Anterior cingulate cortex (tissue), 58 donors: ENCODE measurements around the gene NPIPB8.
A peak's percentile ranks its signal among the peaks of the same experiment; 100 is the strongest.
"Not testable (repeated sequence)": the region's sequence is repeated elsewhere in the genome, so short reads cannot be mapped to it uniquely, and the experiment has no call there.

Experiments used
- DNase-seq, 58 donors: peaks; one replicate each; lab custom pipeline; 2025; lab: John Stamatoyannopoulos, UW

NPIPB8 gene

GRCh38 chr16:28606291-28607115, 31.4 kb upstream of the NPIPB8 start:
- DNase-seq, result no peak

GRCh38 chr16:28607116-28607623, 30.7 kb upstream of the NPIPB8 start:
- DNase-seq, result no peak

DNA sequence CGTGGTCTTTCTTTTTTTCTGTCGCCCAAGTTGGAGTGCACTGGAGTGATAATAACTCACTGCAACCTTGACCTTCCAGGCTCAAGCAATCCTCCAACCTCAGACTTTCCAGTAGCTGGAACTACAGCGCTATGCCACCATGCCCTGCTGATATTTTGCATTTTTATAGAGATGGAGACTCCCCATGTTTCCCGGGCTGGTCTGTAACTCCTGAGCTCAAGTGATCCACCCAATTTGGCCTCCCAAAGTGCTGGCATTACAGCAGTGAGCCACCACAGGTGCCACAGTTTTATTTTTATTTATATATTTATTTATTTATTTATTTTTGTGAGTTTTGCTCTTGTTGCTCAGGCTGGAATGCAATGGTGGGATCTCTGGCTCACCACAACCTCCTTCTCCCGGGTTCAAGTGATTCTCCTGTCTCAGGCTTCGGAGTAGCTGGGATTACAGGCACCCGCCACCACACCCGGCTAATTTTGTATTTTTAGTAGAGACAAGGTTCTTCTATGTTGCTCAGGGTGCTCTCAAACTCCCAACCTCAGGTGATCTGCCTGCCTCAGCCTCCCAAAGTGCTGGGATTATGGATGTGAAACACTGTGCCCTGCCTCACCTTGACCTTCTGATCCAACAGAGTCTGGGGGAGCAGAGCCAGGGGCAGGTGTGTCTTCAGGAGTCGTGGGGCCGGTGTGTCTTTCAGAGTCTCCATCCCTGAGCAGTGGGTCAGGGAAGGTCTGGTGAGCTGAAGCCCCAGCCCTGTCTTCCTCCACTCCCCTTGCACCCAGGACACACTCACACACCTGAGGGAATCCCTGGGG, 30.0 kb upstream of the NPIPB8 start:
- DNase-seq, result not testable (repeated sequence)

GRCh38 chr16:28608496-28608808, 29.4 kb upstream of the NPIPB8 start:
- not testable (repeated sequence) for DNase-seq

DNA sequence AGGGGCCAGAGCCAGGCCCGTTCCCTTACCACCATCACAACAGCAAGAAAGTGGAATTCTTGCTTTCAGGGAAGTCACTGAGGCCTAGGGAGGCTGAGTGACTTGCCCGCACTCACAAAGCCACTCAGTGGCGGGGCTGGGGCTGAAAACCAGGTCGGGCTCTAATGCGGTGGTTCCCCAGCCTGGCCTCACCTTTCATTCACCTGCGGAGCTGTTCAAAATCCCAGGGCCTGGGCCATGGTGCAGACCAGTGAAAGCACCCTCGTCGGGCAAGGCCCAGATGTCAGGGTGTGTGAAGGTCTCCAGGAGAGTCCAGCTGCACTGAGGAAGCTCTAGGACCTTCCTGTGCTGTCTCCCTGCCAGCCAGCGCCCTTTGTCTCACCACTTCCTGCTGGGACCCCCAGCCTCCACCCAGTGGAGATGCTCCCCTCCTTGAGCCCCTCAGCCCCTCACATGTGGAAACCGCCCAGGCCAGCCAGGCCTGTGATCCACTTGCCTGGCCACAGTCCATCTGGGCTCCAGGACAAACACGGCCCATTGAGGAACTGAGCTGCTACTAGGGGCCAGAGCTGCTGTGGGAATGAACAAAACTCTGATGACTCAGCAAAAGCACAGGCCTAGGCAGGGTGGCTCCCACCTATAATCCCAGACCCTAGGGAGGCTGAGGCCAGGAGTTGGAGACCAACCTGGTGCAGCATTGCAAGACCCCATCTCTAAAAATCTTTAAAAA, 28.8 kb upstream of the NPIPB8 start:
- DNase-seq, result peak in 13 of 58 donors; percentile 5 to 47 (median 14)

- peak in 1 of 58 donors; percentile 4 for DNase-seq
Observed at GRCh38 chr16:28609631-28610594, 28.0 kb upstream of the NPIPB8 start, which contains the start of gene SULT1A1. Gene SULT1A1, minus strand, starts transcription at chr16:28610044. Its CDS starts 1,189 bp downstream, at chr16:28608855.

DNA sequence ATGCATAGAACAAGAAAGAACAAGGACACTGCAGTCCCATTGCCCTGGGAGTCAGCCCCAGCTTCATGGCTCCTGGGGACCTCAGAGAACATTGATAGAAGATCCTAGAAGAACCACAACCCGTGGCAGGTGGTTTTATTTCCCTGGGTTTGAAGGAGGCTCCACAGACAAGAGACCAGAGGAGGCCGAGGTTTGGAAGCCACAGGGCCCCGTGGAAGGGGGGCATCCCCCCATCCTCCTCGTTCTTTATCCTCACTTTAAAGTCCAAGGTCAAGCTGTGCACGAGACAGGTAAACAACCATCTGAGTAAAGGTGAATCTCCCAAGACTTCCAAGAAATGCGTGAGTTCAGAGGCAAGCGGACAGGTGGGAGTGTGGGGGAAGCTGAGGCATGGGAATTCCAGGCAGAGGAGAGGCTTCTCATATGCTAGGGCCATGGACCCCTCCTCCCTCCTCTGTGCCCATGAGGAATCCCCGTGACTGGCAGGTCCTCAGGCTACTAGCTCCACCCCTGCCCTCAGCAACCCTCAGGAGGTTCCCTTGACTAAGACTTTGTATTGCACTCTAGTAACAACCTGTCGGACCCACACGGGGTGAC, 27.2 kb upstream of the NPIPB8 start:
- DNase-seq, result no peak

- not testable (repeated sequence) for DNase-seq
Observed at GRCh38 chr16:28612359-28613280, 25.2 kb upstream of the NPIPB8 start.

DNA sequence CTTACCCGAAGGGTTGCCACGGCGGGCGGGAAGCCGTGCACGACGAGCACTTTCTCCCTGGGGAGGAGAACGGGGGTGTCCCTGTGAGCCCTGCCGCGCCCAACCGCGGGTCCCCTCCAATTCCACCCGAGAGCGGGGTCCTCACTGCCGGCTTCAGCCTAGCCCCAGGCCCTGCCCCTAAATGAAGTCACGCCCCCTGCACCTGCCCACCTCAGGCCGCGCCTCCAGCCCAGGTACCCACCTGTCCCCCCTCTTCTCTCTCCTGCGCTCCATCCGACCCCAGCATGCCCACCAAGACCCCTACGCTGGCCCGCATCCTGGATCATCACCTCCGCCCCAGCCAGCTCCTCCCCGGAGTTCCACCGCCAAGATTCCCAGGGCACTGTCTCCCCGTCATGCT, 24.0 kb upstream of the NPIPB8 start:
- DNase-seq, result not testable (repeated sequence)

DNA sequence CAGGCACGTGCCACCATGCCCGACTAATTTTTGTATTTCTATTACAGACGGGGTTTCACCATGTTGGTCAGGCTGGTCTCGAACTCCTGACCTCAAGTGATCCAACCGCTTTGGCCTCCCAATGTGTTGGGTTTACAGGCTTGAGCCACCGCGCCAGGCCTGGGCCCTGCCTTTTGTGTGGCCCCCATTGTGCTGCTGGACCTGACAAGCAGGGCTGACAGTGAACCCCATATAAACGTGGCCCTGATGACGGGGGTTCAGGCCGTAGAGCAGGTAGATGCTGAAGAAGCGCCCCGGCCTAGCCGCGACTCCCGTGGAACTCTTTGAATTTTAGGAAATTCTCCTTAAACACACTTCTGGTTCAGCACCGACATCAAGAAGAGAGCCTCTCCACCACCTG, 23.3 kb upstream of the NPIPB8 start:
- DNase-seq, result not testable (repeated sequence)

- peak in 28 of 58 donors; percentile 2 to 61 (median 31) for DNase-seq
Observed at GRCh38 chr16:28615486-28616223, 22.2 kb upstream of the NPIPB8 start.

GRCh38 chr16:28616224-28616577, 21.7 kb upstream of the NPIPB8 start:
- not testable (repeated sequence) for DNase-seq

- no peak for DNase-seq
Observed at GRCh38 chr16:28616636-28617035, 21.2 kb upstream of the NPIPB8 start.

DNA sequence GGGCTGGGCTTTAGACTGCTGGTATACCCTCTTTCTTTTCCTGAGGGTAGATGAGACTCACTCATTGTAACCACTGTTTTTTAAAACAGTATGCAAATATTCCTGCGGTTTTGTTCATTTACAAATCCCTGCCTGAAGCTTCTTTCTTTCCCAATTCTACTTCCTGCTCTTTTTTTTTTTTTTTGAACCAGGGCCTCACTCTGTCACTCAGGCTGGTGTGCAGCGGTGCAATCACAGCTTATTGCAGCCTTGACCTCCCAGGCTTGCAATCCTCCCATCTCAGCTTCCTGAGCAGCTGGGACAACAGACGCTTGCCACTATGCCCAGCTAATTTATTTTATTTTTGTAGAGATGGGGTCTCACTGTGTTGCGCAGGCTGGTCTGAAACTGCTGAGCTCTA, 20.0 kb upstream of the NPIPB8 start:
- no peak for DNase-seq

DNA sequence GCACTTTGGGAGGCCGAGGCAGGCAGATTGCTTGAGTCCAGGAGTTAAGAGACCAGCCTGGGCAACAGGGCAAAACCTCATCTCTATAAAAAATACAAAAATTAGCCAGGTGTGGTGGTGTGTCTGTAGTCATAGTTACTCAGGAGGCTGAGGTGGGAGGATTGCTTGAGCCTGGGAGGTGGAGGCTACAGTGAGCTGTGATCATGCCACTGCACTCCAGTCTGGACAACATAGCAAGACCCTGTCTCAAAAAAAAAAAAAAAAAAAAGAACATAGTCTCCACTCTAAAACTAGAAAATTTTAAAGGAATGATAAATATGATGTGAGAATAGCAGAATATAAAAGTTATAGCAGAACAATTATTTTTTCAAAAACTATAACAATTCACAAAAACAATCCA, 17.5 kb upstream of the NPIPB8 start:
- not testable (repeated sequence) for DNase-seq

DNA sequence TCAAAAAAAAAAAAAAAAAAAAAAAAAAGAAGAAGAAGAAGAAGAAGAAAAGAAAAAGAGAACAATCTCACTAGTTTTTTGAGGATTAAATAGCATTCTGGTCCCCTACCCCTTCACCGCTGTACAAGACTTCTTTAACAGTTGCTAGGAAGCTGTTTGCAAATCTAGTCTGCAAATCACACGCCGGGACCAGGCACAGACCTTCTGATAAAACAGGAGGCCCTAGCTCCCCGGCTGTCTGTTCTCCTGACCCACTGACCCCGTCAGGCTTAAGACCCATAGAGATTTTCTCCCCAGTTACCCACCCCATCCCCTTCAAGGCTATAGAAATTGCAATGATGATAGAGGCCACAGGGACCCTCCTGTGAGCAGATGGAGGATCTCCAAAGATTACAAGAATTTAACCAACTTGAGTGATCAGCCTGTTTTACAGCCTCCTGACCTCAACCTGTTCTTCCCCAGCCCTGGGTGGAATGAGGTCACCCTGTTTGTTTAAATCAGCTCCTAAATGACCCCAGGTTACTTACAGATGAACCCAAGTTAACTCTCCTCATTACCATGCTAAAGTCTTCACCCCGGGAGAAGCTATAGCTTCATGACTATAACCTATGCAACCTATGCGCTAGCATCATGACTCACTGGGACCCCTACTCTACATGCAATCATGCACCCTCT, 16.2 kb upstream of the NPIPB8 start:
- no peak for DNase-seq
